HL-60/S4 (cell line): Measurements from ENCODE around the gene ZNF841.
"Not testable (repeated sequence)": the region's sequence is repeated elsewhere in the genome, so short reads cannot be mapped to it uniquely, and the experiment has no call there.

ENCODE experiments used
- in situ Hi-C: fragments of 300-500 bp; cut with MboI; formaldehyde crosslinking; loops from 2 replicates; pipeline ENCODE4 v1.14.3; 2022; ENCODE audit warnings: low sequenced_read_pairs

The ZNF841 gene

DNA sequence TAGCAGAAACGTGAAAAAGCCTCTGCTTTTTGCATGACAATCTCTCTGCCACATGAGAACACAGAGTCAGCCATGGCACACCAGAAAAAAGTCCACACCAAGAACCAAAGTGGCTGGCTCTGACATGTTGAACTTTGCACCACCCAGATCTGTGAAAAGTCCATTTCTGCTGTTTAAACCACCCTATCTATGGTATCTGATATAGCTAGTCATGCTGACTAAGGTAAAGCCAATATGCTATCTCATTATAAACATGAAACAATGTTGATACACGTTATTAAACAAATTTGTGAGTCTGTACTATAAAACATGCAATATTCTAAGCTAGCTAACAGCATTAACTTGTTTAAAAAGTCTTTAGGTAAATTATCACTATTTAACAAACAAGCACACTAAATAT, 25.9 kb downstream of the ZNF841 start:
- in situ Hi-C loops: no loop called here

DNA sequence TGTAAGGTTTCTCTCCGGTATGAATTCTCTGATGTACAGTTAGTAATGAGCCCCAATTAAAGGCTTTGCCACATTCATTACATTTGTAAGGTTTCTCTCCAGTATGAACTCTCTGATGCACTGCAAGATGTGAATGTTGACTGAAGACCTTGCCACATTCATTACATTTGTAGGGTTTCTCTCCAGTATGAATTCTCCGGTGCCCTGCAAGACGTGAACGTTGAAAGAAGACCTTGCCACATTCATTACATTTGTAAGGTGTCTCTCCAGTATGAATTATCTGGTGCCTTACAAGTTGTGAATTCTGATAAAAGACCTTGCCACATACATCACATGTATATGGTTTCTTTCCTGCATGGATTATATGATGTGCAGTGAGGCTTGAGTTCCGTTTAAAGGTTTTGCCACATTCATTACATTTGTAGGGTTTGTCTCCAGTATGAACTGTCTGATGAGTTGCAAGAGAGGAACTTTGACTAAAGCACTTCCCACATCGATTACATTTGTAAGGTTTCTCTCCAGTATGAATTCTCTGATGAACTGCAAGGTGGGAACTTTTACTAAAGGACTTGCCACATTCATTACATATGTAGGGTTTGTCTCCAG, 29.2 kb downstream of the ZNF841 start:
- in situ Hi-C loops: no loop called here

DNA sequence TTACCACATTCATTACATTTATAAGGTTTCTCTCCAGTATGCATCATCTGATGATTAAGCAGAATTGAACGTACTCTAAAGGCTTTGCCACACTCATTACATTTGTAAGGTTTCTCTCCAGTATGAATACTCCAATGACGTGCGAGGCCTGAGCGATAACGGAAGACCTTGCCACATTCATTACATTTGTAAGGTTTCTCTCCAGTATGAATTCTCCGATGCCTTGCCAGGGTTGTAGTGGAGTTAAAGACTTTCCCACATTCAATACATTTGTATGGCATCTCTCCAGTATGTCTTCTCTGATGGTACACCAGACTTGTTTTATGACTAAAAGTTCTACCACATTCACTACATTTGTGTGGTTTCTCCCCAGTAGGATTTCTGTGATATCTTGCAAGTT, 30.2 kb downstream of the ZNF841 start:
- in situ Hi-C loops: no loop called here

DNA sequence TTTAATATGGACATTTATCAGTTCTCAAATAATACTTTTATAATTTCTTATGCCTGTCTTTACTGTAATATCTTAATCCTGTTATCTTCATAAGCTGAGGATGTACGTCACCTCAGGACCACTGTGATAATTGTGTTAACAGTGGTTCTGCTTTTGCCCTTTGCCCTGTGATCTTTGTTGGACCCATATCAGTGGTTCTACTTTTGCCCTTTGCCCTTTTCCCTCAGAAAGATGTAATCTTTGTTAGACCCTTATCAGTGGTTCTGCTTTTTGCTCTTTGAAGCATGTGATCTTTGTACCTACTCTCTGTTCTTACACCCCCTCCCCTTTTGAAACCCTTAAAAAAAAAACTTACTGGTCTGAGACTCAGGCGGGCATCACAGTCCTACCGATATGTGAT, 39.1 kb downstream of the ZNF841 start:
- in situ Hi-C loops: not testable (repeated sequence)

DNA sequence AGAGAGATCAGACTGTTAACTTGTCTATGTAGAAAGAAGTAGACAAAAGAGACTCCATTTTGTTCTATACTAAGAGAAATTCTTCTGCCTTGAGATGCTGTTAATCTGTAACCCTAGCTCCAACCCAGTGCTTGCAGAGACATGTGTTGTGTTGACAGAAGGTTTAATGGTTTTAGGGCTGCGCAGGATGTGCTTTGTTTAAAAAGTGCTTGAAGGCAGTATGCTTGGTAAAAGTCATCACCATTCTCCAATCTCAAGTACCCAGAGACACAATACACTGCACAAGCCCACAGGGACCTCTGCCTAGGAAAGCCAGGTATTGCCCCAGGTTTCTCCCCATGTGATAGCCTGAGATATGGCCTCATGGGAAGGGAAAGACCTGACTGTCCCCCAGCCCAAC, 43.8 kb downstream of the ZNF841 start:
- in situ Hi-C loops: not testable (repeated sequence)

DNA sequence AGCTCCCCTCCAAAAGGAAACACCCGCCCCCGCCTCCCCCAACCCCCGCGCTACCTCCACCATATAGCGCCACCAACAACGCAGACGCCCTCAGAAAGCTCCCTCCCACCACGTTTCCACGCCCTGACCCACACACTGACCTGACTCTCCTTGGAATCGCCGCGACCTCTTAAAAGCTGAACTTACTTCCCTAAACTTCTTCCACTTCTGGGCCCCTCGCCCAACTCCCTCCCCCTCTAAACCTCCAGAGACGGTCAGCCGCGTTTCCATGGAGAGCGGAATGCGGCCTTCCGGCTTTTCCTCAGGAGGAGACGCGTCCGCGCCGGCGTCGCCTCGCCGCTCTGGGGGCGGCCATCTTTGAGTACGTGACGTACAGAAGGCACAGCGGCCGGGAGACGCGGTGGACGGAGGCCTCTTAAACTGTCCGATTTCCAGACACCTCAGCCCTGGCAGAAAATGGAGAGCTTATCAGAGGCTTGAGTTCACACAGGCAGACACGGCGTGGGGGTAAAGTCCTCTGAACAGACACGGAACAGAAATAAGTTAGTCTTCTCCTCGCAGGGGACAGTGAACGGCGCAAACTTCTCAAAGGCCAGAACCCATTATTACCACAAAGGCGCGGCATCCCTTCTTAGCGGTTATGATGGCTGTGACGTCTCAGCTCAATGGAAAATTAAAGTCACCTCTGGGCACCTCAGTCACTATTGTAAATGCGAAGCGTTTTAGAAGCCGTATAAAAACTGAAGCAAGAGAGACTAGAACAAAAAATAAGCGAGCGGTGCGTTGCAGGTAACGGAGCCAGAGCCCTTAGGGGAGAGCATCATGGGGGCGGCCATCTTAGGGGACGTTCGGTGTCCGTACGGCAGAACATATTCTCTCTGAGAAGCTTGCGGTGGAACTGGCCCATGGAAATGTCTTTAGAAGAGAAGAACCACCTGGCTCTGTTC, 46.7 kb downstream of the ZNF841 start, which contains the start of gene ZNF432:
Gene ZNF432 (minus strand): TSS at position 284 of the 947 bp plus-strand sequence. CDS start 1,970 bp downstream, outside the sequence.
- in situ Hi-C loops: no loop called here

DNA sequence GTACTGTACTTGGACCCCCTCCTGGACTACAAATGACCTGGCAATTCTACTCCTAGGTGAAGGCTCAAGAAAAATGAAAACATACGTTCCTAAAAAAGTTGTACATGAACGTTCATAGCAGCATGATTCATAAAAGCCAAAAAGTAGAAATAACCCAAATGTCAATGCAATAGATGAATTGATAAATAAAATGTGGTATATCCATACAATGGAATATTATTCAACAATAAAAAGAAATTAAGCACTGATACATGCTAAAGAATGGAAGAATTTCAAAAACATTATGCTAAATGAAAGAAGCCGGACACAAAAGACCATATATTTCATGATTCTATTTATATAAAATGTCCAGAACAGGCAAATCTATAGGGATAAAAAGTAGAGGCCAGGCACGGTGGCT, 56.4 kb downstream of the ZNF841 start:
- in situ Hi-C loops: no loop called here

DNA sequence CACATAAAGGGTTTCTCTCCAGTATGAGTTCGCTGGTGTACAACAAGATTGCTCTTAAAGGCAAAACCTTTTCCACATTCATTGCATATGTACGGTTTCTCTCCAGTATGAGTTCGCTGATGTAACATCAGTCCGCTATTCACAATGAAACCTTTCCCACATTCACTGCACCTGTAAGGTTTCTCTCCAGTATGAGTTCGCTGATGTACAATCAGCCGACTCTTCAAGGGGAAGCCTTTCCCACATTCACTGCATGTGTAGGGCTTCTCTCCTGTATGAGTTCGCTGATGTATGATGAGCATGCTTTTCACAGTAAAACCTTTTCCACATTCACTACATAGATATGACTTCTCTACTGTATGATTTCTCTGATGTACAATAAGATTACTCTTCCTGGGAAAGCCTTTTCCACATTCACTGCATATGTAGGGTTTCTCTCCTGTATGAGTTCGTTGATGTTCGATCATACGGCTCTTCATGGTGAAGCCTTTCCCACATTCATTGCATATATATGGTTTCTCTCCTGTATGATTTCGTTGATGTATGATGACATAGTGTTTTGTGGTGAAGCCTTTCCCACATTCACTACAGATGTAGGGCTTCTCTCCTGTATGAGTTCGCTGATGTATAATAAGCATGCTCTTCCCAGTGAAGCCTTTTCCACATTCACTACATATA, 61.4 kb downstream of the ZNF841 start:
- in situ Hi-C loops: no loop called here

DNA sequence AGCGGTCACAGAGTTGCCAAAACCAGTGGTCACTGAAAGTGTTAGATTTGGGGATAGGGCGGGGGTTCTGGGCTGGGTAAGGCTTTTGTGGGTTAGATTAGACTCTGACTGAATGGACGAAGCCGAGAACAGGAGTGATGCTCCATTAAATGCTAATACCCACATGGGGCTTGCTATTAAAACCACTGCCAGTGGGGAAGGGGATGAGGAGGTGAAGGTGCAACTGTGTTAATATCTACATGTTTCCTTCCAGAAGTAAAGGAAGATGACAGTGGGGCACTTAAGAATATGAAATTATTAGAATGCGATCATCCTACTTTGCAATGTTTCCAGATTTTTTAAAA, 66.8 kb downstream of the ZNF841 start:
- in situ Hi-C loops: no loop called here

DNA sequence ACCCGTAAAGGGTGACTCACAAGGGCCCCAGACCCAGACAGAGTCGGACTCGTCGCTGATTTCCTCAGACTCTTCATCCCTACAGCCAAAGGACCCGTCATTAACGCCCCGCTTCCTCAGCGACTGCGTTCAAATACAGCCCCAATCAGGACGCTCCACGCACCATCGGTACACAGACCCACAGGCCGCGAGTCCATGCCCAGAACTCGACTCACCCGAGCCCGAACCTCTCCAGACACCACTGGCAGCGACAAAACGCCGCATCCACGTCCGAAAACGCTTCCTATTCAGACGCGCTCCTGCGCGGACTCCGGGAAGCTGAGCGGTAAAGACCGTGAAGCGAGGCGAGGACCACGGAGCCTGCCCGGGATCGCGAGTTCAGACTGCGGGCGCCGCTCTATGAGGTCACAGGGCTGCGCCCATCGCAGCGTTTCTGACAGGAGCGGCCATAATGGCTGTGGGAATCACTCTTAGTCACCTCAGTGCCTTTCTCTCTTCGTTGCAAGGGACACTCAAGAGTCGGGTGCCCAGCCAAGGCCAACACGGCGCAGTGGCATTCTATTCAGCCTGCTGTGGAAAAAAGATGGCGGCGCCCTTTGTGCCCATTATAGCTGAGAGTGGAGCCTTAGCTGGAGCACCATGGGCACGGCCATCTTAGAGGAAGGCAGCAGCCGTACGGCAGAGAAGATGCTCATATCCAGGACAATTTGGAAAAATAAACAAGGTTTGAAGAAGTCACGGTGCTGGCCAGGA, 67.4 kb downstream of the ZNF841 start, which contains the start of gene ZNF614:
Gene ZNF614 (minus strand): TSS at position 353 of the 753 bp plus-strand sequence. CDS start 2,634 bp downstream, outside the sequence.
- in situ Hi-C loops: no loop called here

DNA sequence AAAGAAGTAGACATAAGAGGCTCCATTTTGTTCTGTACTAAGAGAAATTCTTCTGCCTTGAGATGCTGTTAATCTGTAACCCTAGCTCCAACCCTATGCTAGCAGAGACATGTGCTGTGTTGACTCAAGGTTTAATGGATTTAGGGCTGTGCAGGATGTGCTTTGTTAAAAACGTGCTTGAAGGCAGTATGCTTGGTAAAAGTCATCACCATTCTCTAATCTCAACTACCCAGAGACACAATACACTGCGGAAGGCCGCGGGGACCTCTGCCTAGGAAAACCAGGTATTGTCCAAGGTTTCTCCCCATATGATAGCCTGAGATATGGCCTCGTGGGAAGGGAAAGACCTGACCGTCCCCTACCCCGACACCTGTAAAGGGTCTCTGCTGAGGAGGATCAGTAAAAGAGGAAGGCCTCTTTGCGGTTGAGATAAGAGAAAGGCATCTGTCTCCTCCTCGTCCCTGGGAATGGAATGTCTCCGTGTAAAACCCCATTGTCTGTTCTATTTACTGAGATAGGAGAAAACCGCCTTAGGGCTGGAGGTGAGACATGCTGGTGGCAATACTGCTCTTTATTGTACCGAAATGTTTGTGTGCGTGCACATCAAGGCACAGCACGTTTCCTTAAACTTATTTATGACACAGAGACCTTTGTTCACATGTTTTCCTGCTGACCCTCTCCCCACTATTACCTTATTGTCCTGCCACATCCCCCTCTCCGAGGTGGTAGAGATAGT, 69.1 kb downstream of the ZNF841 start:
- in situ Hi-C loops: not testable (repeated sequence)

DNA sequence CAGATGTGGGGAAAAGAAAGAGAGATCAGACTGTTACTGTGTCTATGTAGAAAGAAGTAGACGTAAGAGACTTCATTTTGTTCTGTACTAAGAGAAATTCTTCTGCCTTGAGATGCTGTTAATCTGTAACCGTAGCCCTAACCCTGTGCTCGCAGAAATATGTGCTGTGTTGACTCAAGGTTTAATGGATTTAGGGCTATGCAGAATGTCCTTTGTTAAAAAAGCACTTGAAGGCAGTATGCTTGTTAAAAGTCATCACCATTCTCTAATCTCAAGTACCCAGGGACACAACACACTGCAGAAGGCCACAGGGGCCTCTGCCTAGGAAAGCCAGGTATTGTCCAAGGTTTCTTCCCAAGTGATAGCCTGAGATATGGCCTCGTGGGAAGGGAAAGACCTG, 71.1 kb downstream of the ZNF841 start:
- in situ Hi-C loops: not testable (repeated sequence)

DNA sequence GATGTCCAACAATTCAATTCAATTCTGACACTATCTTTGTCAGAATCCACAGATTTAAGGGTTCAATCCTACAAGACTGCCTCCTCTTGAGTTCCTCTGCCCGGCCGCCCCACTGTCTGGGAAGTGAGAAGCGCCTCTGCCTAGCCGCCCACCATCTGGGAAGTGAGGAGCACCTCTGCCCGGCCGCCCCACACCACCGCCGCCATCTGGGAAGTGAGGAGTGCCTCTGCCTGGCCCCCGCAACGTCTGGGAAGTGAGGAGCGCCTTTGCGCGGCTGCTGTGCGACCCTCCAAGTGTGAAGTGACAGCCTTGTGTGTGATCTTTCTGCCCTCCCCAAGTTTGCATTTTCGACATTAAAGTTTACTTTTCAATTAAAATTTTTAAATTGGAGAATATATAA, 73.4 kb downstream of the ZNF841 start:
- in situ Hi-C loops: no loop called here

DNA sequence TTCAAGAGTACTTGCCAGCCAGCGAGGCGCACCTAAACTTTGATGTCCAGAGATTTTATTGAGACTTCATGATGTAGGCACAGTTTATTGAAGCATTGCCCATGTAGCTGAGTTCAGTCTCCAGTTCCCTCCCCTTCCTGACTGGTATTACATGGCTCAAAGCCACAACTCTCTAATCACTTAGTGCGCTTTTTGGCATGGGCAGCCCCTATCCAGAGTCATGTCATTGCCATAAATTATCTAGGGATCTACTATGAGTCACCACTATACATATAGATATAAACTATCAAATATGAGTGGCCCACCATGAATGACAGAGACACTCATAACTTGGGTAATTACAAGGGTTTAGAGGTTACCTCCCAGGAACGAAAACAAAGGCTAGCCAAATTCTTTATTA, 75.1 kb downstream of the ZNF841 start:
- in situ Hi-C loops: no loop called here
